SK-N-SH treated with all-trans-retinoic acid at 6 μM for 48 hours (cell line): ENCODE data around the gene GAMT.

Experiments
- PPARA ChIP-seq: fragments of 250-450 bp; sonication (Bioruptor Pico); IDR thresholded peaks from 2 replicates; pipeline ENCODE4 v1.5.0; 2020; ENCODE audit warnings: mild to moderate bottlenecking, borderline replicate concordance
- ZFP3 ChIP-seq: fragments of 250-450 bp; sonication (Bioruptor Pico); IDR thresholded peaks from 2 replicates; pipeline ENCODE4 v1.5.0; 2020; ENCODE audit warnings: mild to moderate bottlenecking, moderate library complexity
- ZNF8 ChIP-seq: fragments of 450-650 bp; formaldehyde crosslinking; IDR thresholded peaks from 2 replicates; pipeline ENCODE4 v1.5.0; 2020; ENCODE audit warnings: mild to moderate bottlenecking, moderate library complexity

DNA sequence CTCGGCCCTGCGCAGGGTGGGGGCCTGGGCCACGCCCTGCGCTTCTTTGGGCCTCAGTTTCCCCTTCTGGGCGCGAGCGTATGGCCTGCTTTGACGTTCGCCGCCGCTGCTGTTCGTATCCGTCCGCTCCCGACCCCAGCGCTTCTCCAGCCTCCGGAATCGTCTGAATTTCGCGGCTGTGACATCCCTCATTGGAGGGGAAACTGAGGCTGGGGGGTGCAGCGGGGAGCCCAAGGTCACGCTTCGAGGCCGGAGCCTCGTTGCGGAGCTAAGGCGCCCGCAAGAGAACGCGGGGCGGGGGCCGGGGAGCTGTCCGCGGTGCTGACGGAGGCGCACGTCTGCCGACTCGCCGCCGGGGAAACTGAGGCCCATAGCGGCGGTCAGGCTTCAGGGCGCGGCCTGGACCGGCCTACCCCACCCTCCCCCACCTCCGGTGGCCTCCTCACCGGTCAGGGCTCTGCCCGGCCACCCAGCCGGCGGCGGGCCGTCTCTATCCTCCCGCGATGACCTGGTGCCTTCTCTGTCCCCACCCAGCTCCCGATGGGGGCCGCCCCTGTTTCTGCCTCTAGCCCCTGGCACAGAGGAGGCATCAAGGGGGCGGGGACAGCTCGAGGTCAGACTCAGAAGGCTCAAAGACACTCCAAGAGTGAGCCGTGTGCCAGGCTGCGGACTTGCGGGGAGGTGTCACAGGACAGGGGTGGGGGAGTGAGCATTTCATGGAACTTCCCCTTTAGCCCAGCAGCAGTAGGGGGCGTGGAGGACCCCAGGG is 45.6 kb upstream of the GAMT start:
- TF ChIP-seq ZNF8 (no peak), PPARA (no peak), ZFP3 (no peak)
